Keratinocyte (primary cell): ENCODE results near the gene C10orf95.

ENCODE experiments used
- CTCF ChIP-seq, 3 experiments: IDR thresholded peaks in 1 of 3; conservative IDR thresholded peaks in 1 of 3; optimal IDR thresholded peaks in 1 of 3; 2 replicates in 2 of 3; 3 replicates in 1 of 3; pipeline versions ENCODE3 to v1.5.1; 2011; ENCODE audit warnings: low read length in 3 of 3, mild to moderate bottlenecking in 3 of 3, moderate library complexity in 2 of 3, control low read depth in 1 of 3, inconsistent platforms in 1 of 3; ENCODE audit not compliant: insufficient read depth in 2 of 3; ENCODE audit errors: extremely low read depth in 1 of 3
- EZH2 ChIP-seq: IDR thresholded peaks from one replicate; pipeline ENCODE4 v1.6.1; 2012; ENCODE audit warnings: inconsistent platforms, mild to moderate bottlenecking, low read length, moderate library complexity

- TF ChIP-seq CTCF (optimal IDR thresholded peaks at IDR 0.05 in 1 of 3, IDR thresholded peaks at IDR 0.05 in 1 of 3, conservative IDR thresholded peaks at IDR 0.05 in 1 of 3; ENCODE audit: extremely low read depth in 1 of 3, insufficient read depth in 2 of 3, low read length in 3 of 3) = no peak
- no peak for TF ChIP-seq EZH2
These were observed 15.0 kb downstream of the C10orf95 start for GRCh38 chr10:102436312-102436711.
